Right hindlimb (tissue), 1 donor: ENCODE data around the gene CBFA2T3.

Experiments
- DNase-seq: peaks from one replicate; pipeline ENCODE4 v3.0.0-alpha.2; 2018

CBFA2T3 gene

GRCh38 chr16:88853325-88853941 is 123.6 kb downstream of the CBFA2T3 start:
- no peak for DNase-seq

DNA sequence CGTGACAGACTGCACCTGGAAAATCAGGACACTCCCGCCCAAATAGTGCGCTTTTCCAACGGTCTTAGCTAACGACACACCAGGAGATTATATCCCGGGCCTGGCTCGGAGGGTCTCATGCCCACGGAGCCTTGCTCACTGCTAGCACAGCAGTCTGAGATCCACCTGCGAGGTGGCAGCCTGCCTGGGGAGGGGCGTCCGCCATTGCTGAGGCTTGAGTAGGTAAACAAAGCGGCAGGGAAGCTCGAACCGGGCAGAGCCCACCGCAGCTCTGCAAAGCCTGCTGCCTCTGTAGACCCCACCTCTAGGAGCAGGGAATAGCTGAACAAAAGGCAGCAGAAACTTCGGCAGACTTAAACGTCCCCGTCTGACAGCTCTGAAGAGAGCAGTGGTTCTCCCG is 125.4 kb downstream of the CBFA2T3 start:
- DNase-seq: no peak

DNA sequence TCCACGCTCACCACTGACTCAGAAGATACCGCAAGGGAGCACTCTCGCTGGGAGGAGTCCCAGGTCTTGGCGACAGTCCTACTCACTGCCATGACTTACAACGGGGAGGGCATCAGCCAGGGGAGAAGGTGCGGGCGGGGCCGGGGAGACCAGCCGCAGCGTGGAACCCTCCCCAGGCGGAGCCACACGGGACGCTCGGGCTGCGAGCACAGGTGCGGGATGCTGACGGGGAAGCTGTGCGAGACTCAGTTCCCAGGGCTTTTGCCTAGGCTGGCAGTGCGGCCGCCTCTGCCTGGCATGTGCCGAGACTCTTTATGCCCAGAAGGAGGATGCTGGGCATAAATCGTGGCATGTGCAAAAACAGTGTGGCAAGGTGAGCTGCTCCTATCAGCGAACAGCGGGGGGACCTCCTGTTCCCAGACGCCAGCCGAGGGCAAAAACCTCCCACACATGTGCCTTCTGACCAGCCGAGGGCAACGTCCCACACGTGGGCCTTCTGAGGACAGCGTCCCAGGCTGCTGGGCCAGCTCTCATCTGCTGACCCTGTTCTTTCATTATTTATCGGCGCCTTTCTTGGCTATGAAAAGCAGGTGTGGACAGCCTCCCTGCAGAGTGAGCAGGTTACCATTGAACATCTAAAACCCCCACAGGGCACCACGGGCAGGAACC is 126.3 kb downstream of the CBFA2T3 start:
- DNase-seq: no peak

DNA sequence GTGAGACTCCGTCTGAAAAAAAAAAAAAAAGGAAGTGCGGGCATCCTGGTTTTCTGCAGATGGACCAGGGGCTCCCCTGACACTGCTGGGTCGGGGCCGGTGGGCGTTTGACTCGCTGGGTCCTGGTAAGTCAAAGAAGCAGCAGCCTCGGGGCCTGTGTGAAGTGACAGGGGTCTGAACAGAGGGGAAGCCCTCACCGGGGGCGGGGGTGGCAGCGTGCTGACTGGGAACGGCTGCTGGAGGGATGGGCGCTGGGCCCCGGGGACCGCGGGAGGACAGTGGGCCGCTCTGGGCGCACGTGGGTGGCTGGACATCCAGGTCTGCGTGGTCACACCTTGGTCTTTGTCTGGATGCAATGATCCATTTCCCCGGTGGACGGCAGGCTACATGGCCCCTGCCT is 128.4 kb downstream of the CBFA2T3 start:
- DNase-seq: no peak

DNA sequence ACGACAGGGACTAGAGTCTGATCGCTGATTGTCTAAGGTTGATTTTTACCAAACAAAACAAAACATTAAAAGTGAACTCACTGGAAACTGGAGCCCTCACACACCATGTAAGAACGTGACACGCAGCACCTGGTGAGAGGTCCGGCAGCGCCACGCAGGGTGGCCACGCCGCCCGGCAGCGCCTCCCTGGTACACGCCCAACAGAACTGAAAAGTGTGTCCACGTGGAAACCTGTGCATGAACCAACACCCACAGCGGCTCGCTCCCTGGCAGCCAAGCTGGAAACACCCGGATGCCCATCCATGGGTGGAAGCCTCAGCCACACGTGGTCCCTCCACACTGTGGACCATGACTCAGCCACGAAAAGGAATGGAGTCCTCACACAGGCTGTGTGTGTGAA is 129.4 kb downstream of the CBFA2T3 start:
- DNase-seq: no peak

DNA sequence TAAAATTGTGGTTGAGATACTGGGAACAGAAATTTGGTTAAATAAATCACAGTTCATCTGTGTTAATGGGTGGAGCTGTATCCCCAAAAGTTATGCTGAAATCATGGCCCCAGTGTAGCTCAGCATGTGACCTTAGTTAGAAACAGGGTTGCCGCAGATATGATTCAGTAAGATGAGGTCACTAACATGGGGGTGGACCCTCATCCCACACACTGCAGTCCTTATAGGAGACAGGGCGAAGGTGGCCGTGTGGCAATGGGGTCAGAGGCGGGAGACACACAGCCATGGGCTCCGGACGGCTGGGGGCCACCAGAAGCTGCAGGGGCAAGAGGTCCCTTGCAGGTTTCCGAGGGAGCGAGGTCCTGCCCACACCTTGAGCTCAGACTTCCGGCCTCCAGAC is 130.9 kb downstream of the CBFA2T3 start:
- DNase-seq: no peak

DNA sequence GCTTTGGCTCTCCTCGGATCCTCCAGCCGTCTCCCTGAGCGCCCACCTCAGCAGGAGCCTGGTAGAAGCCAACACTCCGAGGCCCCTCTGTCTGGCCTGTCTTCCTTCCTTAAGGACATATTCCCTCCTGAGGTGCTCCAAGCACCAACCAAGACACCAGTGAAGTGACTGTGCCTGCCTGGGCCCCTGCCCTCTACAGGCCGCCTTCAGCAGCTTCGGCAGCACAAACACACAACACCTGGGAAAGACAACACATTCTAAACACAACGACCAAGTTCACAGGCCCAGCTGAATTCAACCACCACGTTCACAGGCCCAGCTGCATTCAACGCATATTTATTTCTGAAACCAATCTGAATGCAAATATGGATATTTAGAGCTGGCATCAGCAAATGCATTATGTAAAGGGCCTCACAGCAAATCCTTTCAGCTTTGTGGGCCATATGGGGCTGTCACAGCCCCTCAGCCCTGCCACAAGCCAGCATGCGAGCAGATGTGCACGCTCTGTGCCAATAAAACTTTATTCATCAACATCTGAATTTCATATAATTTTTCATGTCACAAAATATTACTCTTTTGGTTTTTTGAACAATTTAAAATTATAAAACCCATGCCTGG is 132.5 kb downstream of the CBFA2T3 start:
- no peak for DNase-seq

- no peak for DNase-seq
These were observed 133.8 kb downstream of the CBFA2T3 start for GRCh38 chr16:88843256-88843655.

GRCh38 chr16:88842806-88843205 is 134.2 kb downstream of the CBFA2T3 start:
- DNase-seq: no peak

DNA sequence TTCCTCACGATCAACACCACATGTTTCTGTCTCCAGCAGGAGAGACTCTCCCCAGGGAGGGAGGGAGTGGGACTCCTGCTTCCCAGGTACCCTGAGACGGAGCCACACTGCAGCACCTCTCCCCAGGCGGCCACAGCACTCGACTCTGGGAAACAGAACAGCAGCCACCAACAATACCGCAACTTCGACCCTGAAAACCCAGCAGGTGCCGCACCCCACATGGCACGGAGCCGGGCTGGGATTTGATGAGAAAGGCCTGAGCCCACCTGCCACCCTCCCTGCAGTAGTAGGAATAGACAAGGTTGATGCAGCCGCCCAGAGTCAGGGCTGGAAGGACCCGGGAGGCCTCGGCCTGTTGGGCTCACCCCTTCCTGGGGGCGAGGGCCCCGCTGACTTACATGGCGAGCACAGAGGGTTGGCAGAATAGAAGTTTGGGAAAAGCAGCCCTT is 134.7 kb downstream of the CBFA2T3 start:
- no peak for DNase-seq

DNA sequence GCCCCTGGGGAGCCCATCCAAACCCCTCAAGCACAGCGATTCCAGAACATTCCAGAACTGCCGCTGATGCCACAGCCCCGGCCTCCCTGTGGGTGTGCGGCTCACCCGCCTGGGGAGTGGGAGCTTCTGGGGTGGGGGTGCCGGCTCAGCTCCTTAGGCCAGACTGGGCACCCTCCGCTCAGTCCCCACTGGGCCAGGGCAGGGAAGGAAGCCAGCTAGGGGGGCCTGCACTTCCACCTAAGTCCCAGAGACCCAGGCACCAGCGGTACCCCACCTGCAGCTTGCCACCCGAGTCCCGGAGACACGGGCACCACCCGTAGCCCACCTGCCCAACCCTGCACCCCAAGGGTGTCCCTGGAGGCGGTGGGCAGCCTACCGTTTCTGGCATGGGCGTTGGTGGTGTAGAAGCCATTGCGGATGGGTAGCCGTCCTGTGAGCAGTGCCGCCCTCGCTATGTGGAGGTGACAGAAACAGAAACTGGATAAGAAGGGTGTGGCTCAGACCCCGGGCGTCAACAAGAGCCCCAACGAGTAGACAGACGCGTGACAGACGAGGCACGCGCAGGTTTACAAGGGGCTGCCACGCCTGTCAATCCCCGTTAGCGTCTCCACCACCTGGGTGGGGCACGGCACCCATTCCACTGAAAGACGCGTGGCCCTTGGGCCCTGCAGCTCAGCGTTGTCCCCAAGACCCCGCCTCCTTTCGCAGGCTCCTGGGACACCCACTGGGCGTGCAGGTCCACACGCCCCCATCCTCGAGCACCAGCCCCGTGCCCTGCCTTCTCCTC is 135.3 kb downstream of the CBFA2T3 start:
- DNase-seq: no peak

GRCh38 chr16:88840600-88841215 is 136.3 kb downstream of the CBFA2T3 start:
- no peak for DNase-seq

DNA sequence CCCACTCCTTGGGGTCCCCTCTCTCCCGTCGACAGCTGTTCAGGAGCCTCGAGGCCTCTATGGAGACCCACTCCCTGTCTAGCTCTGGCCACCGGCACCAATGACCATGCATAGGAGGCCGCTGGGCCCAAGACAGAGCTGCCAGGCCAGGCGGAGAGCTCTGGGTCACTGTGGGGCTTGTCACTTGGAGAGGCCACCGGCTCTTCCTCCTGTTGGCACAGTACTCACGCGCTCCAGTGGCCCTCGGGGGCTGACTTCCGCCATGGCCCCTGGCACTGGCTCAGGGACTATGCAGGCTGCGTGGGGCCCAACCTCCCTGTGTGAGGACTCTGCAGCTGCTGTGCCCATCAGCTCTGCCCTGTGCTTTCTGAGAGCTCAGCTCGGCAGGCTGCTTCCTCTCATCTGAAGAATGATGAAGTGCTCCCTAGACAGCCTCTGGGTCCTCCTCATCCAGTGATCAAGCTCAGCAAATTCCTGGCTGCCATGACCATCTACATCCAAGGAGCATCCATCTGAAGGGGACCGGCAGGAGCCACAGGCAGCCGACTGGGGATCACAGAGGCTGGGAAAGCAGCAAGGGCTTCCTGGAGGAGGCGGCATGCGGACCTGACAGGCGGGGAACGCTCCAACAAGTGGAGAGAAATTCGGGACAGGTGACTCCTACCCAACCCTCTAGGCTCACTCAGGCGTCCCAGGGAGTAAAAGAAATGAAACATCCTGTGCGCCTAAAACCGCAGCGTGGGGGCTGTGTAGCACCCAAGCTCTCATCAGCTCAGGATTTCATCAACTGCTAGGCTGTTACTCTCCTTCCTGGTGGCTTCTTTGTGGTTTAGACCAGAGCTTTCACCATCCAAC is 137.0 kb downstream of the CBFA2T3 start:
- no peak for DNase-seq

DNA sequence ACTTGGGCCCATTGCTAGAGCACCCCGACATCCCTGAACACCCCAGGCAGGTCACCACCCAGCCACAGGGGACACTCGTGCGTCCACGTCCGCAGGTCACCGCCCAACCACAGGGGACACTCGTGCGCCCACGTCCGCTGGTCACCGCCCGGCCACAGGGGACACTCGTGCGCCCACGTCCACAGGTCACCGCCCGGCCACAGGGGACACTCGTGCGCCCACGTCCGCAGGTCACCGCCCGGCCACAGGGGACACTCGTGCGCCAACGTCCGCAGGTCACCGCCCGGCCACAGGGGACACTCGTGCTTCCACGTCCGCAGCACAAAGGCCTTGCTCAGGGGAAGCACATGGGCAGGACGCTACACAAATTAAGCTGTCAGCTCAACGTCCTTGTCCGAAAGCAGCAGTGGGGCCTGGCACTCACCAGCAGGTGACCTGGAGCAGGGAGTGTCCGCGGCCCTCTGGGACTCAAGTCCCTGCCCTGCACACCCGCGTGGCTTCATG is 137.9 kb downstream of the CBFA2T3 start:
- DNase-seq: no peak

DNA sequence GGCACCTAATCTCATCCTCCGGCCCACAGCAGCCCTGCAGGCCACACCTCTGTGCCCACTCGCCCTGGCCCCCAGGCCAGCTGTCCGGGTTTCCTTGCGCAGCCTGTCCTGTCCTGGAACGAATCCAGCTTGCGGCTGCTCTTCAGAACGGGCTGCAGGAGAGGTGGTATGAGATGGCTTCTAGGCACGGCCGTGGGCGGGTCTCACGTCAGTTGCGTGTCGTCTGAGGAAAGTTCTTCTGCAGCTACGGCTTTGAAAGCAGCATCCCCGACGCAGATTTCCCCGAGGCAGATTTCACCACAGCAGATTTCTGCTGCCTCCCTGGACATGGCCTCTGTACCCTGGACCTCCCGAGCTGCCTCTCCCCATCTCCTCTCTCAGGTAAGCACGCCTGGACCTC is 138.4 kb downstream of the CBFA2T3 start:
- DNase-seq: no peak

GRCh38 chr16:88837806-88838205 is 139.2 kb downstream of the CBFA2T3 start:
- no peak for DNase-seq

DNA sequence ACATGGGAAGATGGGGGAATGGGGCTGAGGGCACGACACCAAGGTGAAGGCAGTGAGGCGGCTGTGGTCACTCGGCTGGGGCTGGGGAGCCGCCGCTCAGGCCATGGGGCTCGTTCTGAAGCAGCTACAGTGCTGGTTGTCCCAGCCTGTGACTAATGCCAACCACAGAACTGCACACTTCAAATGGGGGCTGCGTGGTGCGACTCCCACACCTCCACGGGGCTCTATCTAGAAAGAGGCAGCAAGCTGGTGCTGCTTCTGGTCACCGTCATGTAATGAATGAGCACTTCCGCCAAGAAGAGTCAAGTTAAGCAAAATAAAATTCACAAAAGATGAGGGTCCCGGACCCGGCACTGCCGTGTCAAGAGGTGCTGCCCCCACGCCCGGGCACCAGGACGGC is 140.2 kb downstream of the CBFA2T3 start:
- no peak for DNase-seq

- DNase-seq: no peak
These were observed 141.2 kb downstream of the CBFA2T3 start for GRCh38 chr16:88835818-88836217.

DNA sequence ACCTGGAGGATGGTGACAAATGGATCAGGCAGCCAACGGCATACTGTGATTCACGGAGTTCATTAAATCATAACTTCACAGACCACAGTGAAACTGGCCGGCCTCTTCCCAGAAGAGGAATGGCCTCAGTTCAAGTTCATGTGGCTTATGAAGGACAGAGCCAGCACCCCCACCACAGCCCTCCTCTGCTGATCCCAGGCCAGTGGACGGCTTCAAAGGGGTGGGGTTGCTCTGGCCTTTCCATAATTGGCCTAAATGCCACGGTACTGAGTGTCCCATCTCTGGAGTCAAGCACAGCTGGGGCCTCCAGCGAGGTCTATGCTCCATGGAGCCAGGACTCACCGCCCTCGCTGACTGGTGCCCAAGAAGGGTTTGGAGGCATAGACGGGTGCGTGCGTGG is 141.6 kb downstream of the CBFA2T3 start:
- no peak for DNase-seq

DNA sequence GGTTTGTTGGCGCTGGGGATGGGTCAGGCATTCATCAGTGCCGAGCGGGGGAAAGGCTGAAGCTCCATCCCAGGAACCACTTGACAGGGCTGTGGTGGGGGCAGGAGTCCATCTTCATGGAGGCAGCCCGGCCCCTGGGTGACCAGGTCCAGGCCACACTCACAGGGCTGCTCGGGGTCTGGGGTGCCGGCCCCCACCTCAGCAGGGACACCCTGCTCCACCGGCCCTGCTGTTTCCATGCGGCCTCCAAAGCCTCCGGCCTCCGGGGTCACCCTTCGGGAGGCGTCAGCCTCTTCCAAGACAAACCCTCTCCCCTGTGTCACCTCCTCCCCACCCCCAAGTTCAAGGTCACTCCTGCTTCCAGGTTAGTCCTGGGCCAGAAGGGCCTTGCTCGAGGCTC is 142.3 kb downstream of the CBFA2T3 start:
- DNase-seq: no peak

DNA sequence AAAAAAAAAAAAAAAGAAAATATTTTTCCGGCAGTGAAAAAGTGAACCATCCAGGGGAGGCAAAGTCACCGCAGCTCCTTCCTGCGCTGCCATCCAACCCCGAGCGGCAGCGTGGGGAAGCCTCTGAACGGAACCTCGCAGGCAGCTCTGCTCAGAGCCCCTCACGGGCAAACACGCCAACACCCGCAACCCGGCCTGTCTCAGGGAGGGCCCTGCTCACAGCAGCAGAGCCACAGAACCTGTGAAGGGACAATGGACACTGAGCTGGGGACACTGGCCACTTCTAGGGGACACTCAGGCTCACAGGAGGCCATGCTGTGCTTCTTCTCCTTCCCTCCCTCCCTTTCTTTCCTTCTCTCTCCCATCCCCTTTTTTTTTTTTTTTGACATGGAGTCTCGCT is 143.9 kb downstream of the CBFA2T3 start:
- DNase-seq: no peak

DNA sequence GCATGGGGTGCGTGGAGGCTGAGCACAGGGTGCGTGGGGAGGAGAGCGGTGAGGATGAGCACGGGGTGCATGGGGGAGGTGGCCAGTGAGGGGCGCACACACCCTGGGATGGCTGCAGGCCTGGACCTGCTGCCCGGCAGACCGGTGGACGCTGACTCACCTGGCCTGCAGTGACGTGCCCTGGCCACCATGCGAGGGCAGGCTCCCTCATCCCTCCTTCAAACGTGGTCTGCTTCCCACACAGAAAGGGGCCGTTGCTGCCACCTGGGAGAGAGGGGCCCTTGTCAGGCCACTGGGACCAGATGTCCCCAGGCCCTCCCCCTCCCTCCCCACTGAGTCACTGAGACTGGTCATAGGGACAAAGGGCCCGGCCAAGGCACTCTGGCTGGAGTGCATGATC is 145.2 kb downstream of the CBFA2T3 start:
- DNase-seq: no peak
